D721Med (cell line): ENCODE measurements around the gene CYP27C1.

Source experiments
- DNase-seq: peaks from one replicate; pipeline ENCODE4 v3.0.0; 2011; ENCODE audit warnings: low spot score; ENCODE audit not compliant: insufficient read length
- FAIRE-seq: peaks from 2 replicates; lab custom pipeline; 2011; peaks lifted over from hg19 to GRCh38; lab: Jason Lieb, UNC
- CTCF ChIP-seq: IDR thresholded peaks from 2 replicates; pipeline ENCODE4 v1.5.1; 2012; ENCODE audit warnings: mild to moderate bottlenecking, control low read depth; ENCODE audit not compliant: insufficient read depth; ENCODE audit errors: missing control alignments

CYP27C1 gene

DNA sequence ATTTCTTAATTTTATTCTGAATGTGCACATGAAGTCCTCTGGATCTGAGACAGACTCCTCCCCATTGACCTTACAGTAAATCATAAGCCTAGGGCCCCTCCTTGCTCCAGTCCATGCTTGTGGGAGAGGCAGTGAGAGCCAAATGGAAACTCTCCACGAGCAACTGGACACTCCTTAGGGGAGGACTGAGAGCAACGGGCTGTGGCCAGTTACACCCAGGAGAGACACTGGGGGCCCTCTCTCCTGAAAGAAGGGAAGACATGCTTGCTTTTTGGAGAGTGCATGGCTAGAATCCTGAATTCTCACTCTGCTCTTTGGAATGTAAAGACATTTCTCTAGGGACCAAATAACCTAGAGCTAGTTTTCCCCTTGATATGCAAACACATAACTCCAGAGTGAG is 64.2 kb downstream of the CYP27C1 start:
- DNase-seq = no peak
- no peak for TF ChIP-seq CTCF
- FAIRE-seq = no peak

DNA sequence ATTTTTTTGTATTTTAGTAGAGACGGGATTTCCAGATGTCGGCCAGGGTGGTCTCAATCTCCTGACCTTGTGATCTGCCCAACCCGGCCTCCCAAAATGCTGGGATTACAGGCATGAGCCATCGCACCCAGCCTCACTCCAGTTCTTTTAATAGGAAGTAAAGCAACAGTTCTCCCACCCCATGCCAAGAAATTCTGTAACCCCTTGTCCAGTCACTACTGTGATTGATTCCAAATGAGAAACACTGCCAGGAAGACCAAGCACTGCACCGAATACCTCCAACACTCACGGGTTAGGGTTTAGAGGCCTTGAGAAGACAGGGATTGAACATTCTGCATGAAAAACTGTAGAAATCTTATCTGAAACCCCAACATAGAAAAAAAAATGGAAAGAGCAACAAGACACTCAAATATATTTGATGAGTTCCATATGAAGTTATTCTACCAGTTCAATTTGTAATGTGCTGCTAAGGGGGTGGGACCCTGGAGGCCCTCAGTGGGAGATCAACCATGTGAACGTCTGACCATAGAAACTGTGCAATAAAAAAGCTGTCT is 65.0 kb downstream of the CYP27C1 start:
- no peak for TF ChIP-seq CTCF
- no peak for FAIRE-seq
- DNase-seq = no peak

DNA sequence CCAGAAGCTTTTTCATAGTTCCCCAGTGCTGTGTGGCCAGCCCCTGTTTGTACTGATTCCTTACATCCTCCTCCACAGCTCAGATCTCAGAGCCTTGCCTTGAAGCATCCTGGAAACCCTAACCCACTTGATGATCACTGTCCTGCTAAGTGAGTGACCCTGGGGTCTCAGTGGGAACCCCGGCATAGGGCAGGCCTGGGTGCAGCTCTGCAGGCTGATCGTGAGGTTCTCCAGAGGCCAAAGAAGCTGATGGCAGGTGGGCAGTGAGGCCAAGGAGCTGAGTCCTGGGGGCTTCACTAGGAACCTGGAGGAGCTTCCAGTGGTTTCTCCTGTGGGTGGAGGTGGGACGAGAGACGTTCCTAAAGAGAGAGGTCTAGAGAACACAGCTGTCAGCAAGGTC is 65.7 kb downstream of the CYP27C1 start:
- no peak for FAIRE-seq
- TF ChIP-seq CTCF = no peak
- no peak for DNase-seq

DNA sequence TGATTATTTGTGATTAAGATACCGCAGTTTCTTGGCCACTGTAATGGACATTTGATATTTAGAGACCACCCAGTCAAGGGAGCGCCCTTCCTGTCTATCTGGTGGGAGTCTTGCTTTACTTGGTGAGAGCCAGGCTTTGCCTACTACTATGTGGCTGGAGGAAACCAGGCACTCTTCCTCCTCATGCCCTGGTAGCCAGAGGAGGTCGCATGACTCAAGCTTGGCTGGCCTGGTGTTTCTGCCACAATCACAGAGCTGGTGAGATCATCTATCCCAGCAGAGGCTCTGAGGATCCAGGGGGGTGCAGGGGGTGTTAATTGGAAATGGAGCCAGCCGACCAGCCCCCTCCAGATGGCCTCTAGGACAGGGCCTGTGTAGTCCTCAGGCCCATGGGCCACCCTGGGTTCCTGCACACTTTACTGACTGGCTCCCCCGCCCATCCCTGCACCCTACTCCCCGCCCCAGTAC is 66.4 kb downstream of the CYP27C1 start:
- TF ChIP-seq CTCF = no peak
- DNase-seq = no peak
- FAIRE-seq = no peak

GRCh38 chr2:127150996-127151395 is 69.1 kb downstream of the CYP27C1 start:
- FAIRE-seq (no peak), DNase-seq (no peak)
- no peak for TF ChIP-seq CTCF

DNA sequence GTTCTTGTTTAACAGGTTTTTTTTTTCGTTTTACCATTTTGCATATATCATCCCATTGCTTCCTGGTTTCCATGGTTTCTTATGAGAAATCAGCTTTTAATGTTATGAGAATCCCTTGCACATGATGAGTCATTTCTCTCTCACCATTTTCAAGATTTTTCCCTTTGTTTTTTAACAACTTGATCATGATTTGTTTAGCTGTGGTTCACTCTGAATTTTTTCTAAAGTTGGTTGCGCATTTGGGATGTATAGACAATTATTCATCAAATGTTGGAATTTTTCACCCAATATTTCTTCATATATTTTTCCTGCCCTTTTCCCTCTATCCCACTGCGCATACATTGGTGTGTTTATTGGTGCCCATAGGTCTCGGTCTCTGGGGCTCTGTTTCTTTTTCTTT is 70.7 kb downstream of the CYP27C1 start:
- DNase-seq (no peak), FAIRE-seq (no peak)

More for the DNA sequence above, 70.7 kb downstream of the CYP27C1 start:
- TF ChIP-seq CTCF = no peak
